Parathyroid adenoma (tissue), 2 donors: ENCODE data around the gene SMIM32.
A peak's percentile ranks its signal among the peaks of the same experiment; 100 is the strongest.

Source experiments
- H2AFZ ChIP-seq: fragments of 300-600 bp; sonication (generic); one replicate; pipeline ENCODE4 v1.7.0; 2017; ENCODE audit warnings: antibody characterized with exemption, mild to moderate bottlenecking
- H3K27ac ChIP-seq: fragments of 300-600 bp; sonication (generic); one replicate; pipeline ENCODE4 v1.7.0; 2017
- H3K27me3 ChIP-seq: fragments of 300-600 bp; sonication (generic); one replicate; pipeline ENCODE4 v1.7.0; 2017; ENCODE audit warnings: low read length; ENCODE audit not compliant: control insufficient read depth, insufficient read depth
- H3K36me3 ChIP-seq: fragments of 300-600 bp; sonication (generic); one replicate; pipeline ENCODE4 v1.7.0; 2017; ENCODE audit warnings: low read length; ENCODE audit not compliant: control insufficient read depth, insufficient read depth
- H3K4me1 ChIP-seq: fragments of 300-600 bp; sonication (generic); one replicate; pipeline ENCODE4 v1.7.0; 2017; ENCODE audit warnings: control low read depth
- H3K4me2 ChIP-seq: fragments of 300-600 bp; sonication (generic); one replicate; pipeline ENCODE4 v1.7.0; 2017; ENCODE audit warnings: low read length
- H3K4me3 ChIP-seq: fragments of 300-600 bp; sonication (generic); one replicate; pipeline ENCODE4 v1.7.0; 2017; ENCODE audit warnings: low read depth, low read length
- H3K79me2 ChIP-seq: fragments of 300-600 bp; sonication (generic); one replicate; pipeline ENCODE4 v1.7.0; 2017; ENCODE audit warnings: control low read depth
- H3K9ac ChIP-seq: fragments of 300-600 bp; sonication (generic); one replicate; pipeline ENCODE4 v1.7.0; 2017; ENCODE audit warnings: mild to moderate bottlenecking
- H3K9me3 ChIP-seq: fragments of 300-600 bp; sonication (generic); one replicate; pipeline ENCODE4 v1.7.0; 2017; ENCODE audit warnings: low read length; ENCODE audit not compliant: control insufficient read depth
- CTCF ChIP-seq: fragments of 300-600 bp; sonication (generic); IDR thresholded peaks from one replicate; pipeline ENCODE4 v1.7.0; 2017; ENCODE audit warnings: antibody characterized with exemption, mild to moderate bottlenecking
- donor health status: primary hyperparathyroidism.

Gene SMIM32

DNA sequence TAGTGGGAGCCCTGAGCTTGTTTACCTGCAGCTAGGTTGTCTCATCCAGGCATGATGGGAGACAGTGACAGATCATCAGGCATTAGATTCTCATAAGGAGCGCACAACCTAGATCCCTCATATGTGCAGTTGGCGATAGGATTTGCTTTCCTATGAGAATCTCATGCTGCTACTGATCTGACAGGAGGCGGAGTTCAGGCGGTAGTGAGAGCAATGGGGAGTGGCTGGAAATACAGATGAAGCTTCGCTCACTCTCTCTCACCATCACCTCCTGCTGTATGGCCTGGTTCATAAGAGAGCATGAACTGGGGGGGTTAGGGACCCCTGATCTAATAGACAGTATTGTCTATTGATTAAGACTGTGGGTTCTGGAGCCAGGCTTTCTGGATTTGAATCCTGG is 35.4 kb downstream of the SMIM32 start:
- H3K9ac ChIP-seq, result no peak overlapping the region
- H3K4me3 ChIP-seq, result no peak overlapping the region
- no peaks in the 10 kb centered on the region for H3K9me3 ChIP-seq
- peaks cover 6% of the 10 kb centered on the region for H3K4me1 ChIP-seq
- peaks cover 30% of the 10 kb centered on the region for H3K79me2 ChIP-seq
- no peak overlapping the region for H3K4me2 ChIP-seq
- H3K36me3 ChIP-seq, result no peaks in the 10 kb centered on the region
- H2AFZ ChIP-seq, result no peak overlapping the region
- TF ChIP-seq CTCF, result no peak
- H3K27me3 ChIP-seq, result no peaks in the 10 kb centered on the region
- H3K27ac ChIP-seq, result no peak overlapping the region

DNA sequence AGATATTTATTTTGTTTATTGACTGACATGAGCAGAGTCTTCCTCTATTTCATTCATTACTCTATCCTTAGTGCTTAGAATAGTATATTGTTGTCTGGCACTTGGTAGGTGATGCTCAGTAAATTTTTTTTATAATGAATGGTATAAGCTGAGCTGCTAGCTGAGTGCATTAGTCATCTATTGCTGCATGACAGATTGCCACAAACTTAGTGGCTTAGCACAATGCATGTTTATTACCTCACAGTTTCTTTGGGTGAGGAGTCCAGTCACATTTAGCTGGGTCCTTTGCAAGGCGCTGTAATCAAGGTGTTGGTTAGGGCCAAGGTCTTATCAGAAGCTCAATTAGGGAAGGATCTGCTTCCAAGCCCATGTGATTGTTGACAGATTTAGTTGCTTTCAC is 37.2 kb downstream of the SMIM32 start:
- Histone ChIP-seq H3K79me2 (peaks cover 36% of the 10 kb centered on the region), H3K9ac (no peak overlapping the region), H3K36me3 (no peaks in the 10 kb centered on the region), H3K4me3 (no peak overlapping the region), H3K4me2 (no peak overlapping the region), H3K27ac (no peak overlapping the region), H3K27me3 (no peaks in the 10 kb centered on the region), H3K4me1 (peaks cover 13% of the 10 kb centered on the region), H3K9me3 (no peaks in the 10 kb centered on the region), H2AFZ (no peak overlapping the region)
- no peak for TF ChIP-seq CTCF

GRCh38 chr5:136155078-136155477 is 37.9 kb downstream of the SMIM32 start:
- Histone ChIP-seq H3K79me2 (peaks cover 36% of the 10 kb centered on the region), H3K4me3 (no peak overlapping the region), H3K9me3 (no peaks in the 10 kb centered on the region), H3K27ac (no peak overlapping the region), H3K4me1 (peaks cover 13% of the 10 kb centered on the region), H3K36me3 (no peaks in the 10 kb centered on the region), H3K4me2 (no peak overlapping the region), H3K9ac (no peak overlapping the region), H3K27me3 (no peaks in the 10 kb centered on the region), H2AFZ (no peak overlapping the region)
- TF ChIP-seq CTCF, result no peak

DNA sequence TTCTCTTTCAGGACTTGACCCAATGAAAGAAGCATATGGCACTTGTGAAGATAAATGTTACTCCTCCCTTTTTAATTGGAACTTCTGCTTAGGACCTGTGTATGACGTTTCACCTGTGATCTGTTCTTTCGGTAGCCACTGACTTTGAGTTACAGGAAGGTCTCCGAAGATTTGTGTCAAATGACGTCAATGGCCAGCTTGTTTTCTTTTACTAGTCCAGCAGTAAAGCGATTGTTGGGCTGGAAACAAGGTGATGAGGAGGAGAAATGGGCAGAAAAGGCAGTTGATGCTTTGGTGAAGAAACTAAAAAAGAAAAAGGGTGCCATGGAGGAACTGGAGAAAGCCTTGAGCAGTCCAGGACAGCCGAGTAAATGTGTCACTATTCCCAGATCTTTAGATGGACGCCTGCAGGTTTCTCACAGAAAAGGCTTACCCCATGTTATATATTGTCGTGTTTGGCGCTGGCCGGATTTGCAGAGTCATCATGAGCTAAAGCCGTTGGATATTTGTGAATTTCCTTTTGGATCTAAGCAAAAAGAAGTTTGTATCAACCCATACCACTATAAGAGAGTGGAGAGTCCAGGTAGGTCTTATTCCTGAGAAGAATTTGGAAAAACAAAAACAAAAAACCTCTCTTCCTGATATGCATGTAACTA is 39.3 kb downstream of the SMIM32 start:
- Histone ChIP-seq H3K27me3 (no peaks in the 10 kb centered on the region), H3K9ac (no peak overlapping the region), H2AFZ (no peak overlapping the region), H3K27ac (no peak overlapping the region), H3K4me3 (no peak overlapping the region), H3K36me3 (no peaks in the 10 kb centered on the region), H3K4me1 (peaks cover 15% of the 10 kb centered on the region), H3K9me3 (no peaks in the 10 kb centered on the region), H3K79me2 (peaks cover 36% of the 10 kb centered on the region), H3K4me2 (no peak overlapping the region)
- no peak for TF ChIP-seq CTCF

DNA sequence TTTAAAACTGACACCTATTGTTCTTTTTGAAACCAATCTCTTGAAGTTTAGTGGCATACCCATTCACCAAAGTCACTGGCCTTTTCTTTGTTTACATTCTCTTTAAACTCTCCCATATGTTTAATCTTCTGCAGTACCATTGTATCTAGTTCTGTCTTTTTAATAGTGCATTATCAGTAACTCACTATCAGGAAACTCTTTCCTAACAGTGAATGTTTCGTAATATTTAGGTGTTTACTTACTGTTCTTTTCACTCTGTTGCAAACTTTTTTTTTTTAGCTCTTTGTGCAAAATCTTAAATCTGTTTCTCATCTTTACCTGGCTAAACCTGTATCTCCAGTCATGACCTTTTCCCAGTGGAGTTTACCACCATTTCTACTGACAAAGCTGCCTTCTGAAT is 43.1 kb downstream of the SMIM32 start:
- Histone ChIP-seq H3K9me3 (no peaks in the 10 kb centered on the region), H3K4me3 (no peak overlapping the region), H3K9ac (no peak overlapping the region), H3K27ac (no peak overlapping the region), H3K4me2 (peak overlapping the region; percentile 12), H3K27me3 (no peaks in the 10 kb centered on the region), H3K36me3 (no peaks in the 10 kb centered on the region), H3K79me2 (peaks cover 13% of the 10 kb centered on the region), H2AFZ (no peak overlapping the region), H3K4me1 (peaks cover 20% of the 10 kb centered on the region)
- TF ChIP-seq CTCF, result no peak
